Astrocyte of the cerebellum (primary cell): ENCODE measurements around the gene LAMA2.

Experiments
- DNase-seq: peaks from one replicate; pipeline ENCODE4 v3.0.0-alpha.2; 2011; ENCODE audit warnings: low read depth
- H3K4me3 ChIP-seq: 2 replicates; pipeline ENCODE4 v1.5.1; 2011; ENCODE audit warnings: mild to moderate bottlenecking, low read depth, low read length, moderate library complexity
- CTCF ChIP-seq: IDR thresholded peaks from 2 replicates; pipeline ENCODE4 v1.5.1; 2012; ENCODE audit warnings: low read length, low read depth, moderate library complexity, mild to moderate bottlenecking; ENCODE audit errors: missing control alignments
- in situ Hi-C: cut with HindIII; loops from 2 replicates; pipeline ENCODE4 v1.10.0; 2017; ENCODE audit warnings: low sequenced_read_pairs

LAMA2 gene

GRCh38 chr6:129280749-129281148, 397.8 kb downstream of the LAMA2 start:
- TF ChIP-seq CTCF: no peak
- no peak overlapping the region for H3K4me3 ChIP-seq
- DNase-seq: no peak
- in situ Hi-C loops: no loop called here

GRCh38 chr6:129281168-129281796, 398.3 kb downstream of the LAMA2 start:
- in situ Hi-C loops: no loop called here
- no peak for DNase-seq
- TF ChIP-seq CTCF: no peak
- H3K4me3 ChIP-seq: no peak overlapping the region

- no peak for DNase-seq
- no peak for TF ChIP-seq CTCF
- in situ Hi-C loops: no loop called here
- no peak overlapping the region for H3K4me3 ChIP-seq
Observed at GRCh38 chr6:129282019-129282418, 399.1 kb downstream of the LAMA2 start.

- in situ Hi-C loops: no loop called here
- no peak overlapping the region for H3K4me3 ChIP-seq
- TF ChIP-seq CTCF: no peak
- DNase-seq: no peak
Observed at GRCh38 chr6:129284225-129284624, 401.3 kb downstream of the LAMA2 start.

GRCh38 chr6:129287231-129288177, 404.6 kb downstream of the LAMA2 start:
- no peak for TF ChIP-seq CTCF
- in situ Hi-C loops: no loop called here
- no peak overlapping the region for H3K4me3 ChIP-seq
- no peak for DNase-seq

GRCh38 chr6:129289442-129289841, 406.5 kb downstream of the LAMA2 start:
- no peak for DNase-seq
- no peak for TF ChIP-seq CTCF
- no peak overlapping the region for H3K4me3 ChIP-seq
- in situ Hi-C loops: no loop called here
